IPS-NIHi7 (cell line): ENCODE measurements around the gene MROH8.
"Not testable (repeated sequence)": the region's sequence is repeated elsewhere in the genome, so short reads cannot be mapped to it uniquely, and the experiment has no call there.

Experiments
- DNase-seq: peaks from one replicate; pipeline ENCODE4 v3.0.0; 2012; ENCODE audit warnings: mixed read lengths; ENCODE audit errors: extremely low spot score

MROH8 gene

DNA sequence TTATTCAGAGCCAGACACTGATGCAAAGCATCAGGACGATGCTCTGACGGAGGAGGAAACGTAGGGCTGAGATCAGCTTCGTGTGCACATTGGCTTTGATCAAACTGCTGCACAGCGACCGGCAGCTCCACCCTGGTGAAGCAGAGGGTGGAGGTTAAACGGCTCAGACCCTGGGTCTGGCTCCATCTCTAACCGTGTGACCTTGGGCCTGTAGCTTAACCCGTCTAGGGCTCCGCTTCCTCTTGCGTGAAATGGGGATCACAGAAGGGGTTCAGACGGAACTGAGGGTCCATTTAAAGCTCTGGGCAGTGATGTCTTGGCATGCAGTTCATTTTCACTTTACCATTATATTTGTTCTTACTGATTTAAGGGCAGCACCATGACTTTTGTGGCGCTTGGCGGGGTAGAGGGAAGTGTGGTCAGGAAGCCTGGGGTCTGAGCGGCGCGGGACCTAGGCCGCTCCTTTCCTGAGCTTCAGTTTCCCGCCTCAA is 84.2 kb downstream of the MROH8 start:
- no peak for DNase-seq

DNA sequence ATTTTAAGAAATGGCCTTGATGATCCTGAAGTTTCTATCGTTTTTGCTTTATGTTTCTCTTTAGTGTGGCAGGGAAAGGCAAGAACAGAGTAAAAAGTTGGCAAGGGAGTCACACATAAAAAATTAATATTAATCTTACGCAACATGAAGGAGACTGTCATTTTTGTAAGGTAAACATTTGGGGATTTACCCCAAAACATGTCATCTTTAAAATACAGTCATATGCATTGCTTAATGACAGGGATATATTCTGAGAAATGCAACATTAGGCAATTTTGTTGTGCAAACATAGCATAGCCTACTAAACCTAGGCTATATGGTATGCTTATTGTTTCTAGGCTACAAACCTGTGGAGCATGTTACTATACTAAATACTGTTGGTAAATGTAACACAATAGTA is 88.9 kb downstream of the MROH8 start:
- no peak for DNase-seq

DNA sequence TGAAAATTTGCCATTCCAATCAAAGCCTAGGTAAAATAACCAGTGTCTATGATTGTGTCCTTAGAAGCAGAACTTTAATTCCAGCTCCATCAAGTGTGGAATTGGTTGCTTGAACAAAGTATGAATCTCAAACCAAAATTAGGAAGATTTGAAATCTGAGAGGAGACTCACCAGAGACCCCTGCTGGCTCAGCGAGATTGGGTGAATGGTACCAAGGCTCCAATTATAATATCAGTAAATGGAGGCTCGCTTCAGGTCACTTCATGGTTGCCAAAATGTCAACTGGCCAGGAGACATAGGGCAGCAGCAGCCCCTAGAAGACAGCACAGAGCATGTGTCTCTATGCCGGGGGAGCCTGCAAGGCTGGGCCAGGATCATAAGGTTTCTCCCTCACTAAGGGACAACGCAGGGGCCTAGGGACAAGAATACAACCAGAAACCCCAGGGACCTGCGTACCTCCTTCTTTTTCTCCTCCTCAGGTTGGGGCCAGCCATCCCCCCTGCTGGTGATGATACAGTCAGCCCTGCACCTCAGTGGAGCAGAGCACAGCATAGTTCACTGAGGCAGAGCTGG is 97.5 kb downstream of the MROH8 start:
- peak; percentile 33 for DNase-seq

DNA sequence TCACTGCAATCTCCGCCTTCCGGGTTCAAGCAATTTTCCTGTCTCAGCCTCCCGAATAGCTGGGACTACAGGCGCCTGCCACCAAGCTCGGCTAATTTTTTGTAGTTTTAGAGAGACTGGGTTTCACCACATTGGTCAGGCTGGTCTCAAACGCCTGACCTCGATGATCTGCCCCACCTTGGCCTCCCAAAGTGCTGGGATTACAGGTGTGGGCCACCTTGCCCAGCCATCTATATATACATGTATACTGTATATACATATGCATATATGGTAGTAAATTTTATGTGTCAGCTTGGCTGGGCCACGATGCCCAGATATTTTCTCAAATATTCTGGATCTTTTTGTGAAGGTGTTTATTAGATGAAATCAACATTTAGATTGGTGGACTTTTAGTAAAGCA is 102.3 kb downstream of the MROH8 start:
- no peak for DNase-seq

DNA sequence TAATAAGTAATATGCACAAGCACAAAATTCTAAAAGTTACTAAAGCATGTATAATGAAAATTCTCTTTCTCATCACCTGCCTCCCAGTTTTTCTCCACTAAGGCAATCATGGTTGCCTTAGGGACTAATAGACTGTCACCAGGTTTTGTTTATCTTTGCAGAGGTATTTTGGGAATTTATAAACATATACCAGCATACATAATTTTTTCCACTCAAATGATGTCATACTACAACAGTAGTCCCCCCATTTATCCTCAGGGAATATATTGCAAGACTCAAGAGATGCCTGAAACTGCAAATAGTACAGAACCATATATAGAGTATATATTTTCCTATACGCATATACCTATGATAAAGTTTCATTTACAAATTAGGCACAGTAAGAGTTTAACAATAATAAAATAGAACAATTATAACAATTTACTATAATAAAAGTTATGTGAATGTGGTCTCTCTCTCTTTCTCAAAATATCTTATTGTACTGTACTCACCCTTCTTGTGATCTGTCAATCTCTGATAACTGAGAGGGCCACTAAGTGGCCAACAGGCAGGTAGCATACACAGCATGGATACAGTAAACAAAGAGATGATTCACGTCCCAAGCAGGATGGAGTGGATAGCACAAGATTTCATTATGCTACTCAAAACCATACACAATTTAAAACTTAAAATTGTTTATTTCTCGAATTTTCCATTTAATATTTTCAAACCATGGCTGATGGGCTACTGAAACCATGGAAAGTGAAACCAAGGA is 103.2 kb downstream of the MROH8 start:
- DNase-seq, result no peak

DNA sequence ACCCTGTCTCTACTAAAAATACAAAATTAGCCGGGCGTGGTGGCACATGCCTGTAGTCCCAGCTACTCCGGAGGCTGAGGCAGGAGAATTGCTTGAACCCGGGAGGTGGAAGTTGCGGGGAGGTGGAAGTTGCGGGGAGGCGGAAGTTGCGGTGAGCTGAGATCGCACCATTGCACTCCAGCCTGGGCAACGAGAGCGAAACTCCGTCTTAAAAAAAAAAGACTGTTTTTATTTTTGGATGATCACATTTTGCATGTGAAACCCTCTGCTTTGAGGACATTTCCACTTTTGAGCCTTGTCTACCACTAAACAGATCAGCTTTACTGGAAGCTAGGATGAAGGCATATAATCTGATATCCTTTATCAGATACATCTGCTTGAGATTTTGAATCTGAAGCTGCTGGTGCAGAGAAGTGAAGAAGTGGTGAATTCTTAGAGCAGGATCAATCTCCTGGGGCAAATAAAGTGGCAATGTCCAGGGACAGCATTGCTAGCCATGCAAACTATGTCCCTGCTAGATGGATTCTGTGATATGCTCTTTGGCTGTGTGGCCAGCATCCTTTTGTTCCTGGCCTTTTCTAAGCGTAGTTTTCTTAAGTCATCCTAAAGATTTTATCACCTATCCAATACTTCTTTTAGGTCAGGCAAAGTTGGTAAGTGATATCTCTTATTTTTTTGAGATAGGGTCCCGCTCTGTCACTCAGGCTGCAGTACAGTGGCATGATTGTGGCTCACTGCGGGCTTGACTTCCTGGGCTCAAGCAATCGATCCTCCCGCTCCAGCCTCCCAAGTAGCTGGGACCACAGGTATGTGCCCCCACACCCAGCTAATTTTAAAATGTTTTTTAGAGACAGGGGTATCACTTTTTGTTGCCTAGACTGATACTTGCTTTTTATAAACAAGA is 106.8 kb downstream of the MROH8 start:
- no peak for DNase-seq

DNA sequence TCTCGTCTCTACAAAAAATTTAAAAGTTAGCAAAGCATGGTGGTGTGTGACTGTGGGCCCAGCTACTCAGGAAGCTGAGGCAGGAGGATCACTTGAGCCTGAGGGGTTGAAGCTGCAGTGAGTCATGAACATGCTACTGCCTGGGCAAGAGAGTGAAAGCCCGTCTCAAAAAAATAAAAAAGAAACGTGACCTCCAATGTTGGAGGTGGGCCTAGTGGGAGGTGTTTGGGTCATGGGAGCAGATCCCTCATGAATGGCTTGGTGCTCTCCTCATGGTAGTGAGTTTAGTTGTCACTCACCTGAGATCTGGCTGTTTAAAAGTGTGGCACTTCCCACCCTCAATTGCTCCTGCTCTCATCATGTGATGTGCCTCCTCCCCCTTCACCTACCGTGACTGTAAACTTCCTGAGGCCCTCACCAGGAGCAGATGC is 107.9 kb downstream of the MROH8 start:
- DNase-seq, result no peak

DNA sequence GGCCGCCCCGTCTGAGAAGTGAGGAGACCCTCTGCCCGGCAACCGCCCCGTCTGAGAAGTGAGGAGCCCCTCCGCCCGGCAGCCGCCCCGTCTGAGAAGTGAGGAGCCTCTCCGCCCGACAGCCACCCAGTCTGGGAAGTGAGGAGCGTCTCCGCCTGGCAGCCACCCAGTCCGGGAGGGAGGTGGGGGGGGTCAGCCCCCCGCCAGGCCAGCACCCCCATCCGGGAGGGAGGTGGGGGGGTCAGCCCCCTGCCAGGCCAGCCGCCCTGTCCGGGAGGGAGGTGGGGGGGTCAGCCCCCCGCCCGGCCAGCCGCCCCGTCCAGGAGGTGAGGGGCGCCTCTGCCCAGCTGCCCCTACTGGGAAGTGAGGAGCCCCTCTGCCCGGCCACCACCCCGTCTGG is 109.8 kb downstream of the MROH8 start:
- DNase-seq, result not testable (repeated sequence)

DNA sequence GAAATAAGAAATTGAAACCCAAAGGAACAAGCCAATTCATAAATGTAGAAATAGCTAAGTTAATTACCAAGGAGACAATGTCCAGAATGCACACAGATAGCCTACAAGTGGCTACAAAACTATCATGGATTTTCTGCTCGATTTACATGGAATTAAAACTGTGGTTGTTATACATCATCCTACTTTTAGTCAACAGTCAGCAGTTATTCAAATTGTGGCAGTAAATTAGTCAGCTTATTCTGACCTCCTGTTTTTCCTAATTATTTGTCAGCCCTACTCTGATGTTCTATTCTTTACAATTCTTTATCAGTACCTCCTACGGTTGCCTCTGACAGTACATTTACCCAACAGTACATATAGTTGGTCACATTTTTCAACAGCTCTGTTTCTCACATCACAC is 113.2 kb downstream of the MROH8 start:
- no peak for DNase-seq

DNA sequence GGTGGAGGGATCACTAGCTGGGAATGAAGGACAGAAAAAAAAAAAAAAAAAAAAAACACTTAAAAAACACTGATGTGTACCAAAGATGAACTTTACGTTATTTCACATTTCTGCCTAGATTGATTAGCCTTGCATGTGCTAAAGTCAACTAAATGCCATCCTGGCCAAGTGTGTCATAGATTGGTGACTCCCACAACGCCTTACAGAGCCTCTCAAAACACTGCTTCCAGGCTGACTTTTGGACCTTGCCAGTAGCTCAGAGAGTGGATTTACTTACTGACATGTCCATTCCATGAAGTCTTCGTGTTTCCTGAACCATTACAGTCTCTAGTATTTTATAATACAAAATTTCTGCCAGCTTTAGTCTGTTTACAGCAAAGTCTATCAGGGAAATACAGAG is 124.1 kb downstream of the MROH8 start:
- no peak for DNase-seq

DNA sequence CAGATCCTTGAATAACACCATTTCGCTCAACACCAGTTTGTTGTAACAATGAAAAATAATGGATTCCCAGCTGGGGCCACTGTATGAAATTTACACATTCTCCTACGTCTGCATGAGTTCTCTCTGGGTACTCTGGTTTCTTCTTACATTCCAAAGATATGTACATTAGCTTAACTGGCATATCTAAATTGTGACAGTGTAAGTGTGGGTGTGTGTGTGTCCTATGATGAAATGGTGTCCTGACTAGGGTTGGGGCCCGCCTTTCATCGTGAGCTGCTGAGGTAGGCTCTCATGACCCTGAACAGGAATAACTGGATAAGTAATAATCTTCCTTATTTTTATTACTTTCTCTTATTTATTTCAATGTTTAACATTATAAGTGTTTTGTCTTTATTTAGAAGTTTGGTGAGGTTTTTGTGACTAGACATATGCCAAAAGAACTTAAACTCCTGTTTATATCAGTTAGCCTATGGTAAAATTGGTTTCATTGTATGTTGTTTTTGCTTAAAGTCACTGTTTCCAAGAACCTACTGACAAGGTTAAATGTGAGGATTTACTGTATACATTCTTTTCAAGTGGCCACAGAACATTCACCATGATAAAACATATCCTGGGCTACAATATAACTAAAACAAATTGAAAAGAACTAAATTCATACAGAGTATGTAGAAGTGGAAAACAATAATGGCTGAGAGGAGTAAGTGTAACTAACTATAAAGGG is 126.0 kb downstream of the MROH8 start:
- DNase-seq, result no peak
